K562 (cell line): Measurements from ENCODE around the gene TTC23L. TPM values are rescaled to one million over a fixed set of nuclear protein-coding genes. Genes with fewer than 3 reads are reported as not detected.

Experiments used
- CHD7 ChIP-seq: fragments of 200-600 bp; sonication (generic); IDR thresholded peaks from one replicate; pipeline ENCODE4 v1.6.1; 2012; ENCODE audit warnings: mild to moderate bottlenecking, low read depth, low read length, inconsistent platforms
- EZH2 ChIP-seq: IDR thresholded peaks from 2 replicates; pipeline ENCODE4 v1.6.1; 2012; ENCODE audit warnings: low read depth, mild to moderate bottlenecking, inconsistent platforms, low read length, borderline replicate concordance
- HNRNPLL ChIP-seq: fragments of 200-400 bp; formaldehyde crosslinking; IDR thresholded peaks from 2 replicates; pipeline ENCODE4 v1.6.1; 2017; ENCODE audit warnings: low read length, low read depth, mild to moderate bottlenecking; ENCODE audit not compliant: poor library complexity, severe bottlenecking
- HOXB6 ChIP-seq: fragments of 250-450 bp; sonication (Bioruptor Pico); IDR thresholded peaks from 2 replicates; pipeline ENCODE4 v1.5.1; 2022; ENCODE audit warnings: mild to moderate bottlenecking, borderline replicate concordance
- MEF2D ChIP-seq: conservative IDR thresholded peaks from 2 replicates; pipeline ENCODE4 v1.6.1; 2016; ENCODE audit warnings: low read depth, missing genetic modification characterization, missing compliant biosample characterization
- OTX1 ChIP-seq: fragments of 450-650 bp; formaldehyde crosslinking; IDR thresholded peaks from 2 replicates; pipeline ENCODE4 v1.4.0; 2022; ENCODE audit warnings: mild to moderate bottlenecking
- TAF1 ChIP-seq: IDR thresholded peaks from 2 replicates; pipeline ENCODE4 v1.6.1; 2011; ENCODE audit warnings: mild to moderate bottlenecking, low read length, moderate library complexity; ENCODE audit not compliant: insufficient read depth, control insufficient read depth, severe bottlenecking; ENCODE audit errors: extremely low read depth
- TCF7L2 ChIP-seq: fragments of 150-350 bp; IDR thresholded peaks from 2 replicates; pipeline ENCODE4 v1.6.1; 2016; ENCODE audit warnings: low read depth, mild to moderate bottlenecking, low read length, moderate library complexity
- ZNF24 ChIP-seq: fragments of 450-650 bp; IDR thresholded peaks from 2 replicates; pipeline ENCODE4 v1.6.1; 2016
- ZNF282 ChIP-seq: sonication (generic); formaldehyde crosslinking; IDR thresholded peaks from 2 replicates; pipeline ENCODE4 v1.8.1; 2023; ENCODE audit warnings: missing genetic modification reagents
- ZNF436 ChIP-seq: fragments of 250-450, 450-650 bp; sonication (Bioruptor Pico); formaldehyde crosslinking; IDR thresholded peaks from 2 replicates; pipeline ENCODE4 v1.7.0; 2020; ENCODE audit warnings: mild to moderate bottlenecking
- polyA plus RNA-seq, 8 experiments: library from polyadenylated mRNA; depleted of rRNA in 4 of 8; stranded (reverse) in 5 of 8; unstranded in 3 of 8; fragments of >200 nt; fragmentation: Nextera tagmentation in 2 of 8; fragmentation: Illumina TruSeq in 1 of 8; extraction: Ambion mirVana in 2 of 8; extraction: Trizol in 1 of 8; gene quantifications; 2 replicates each; pipeline versions ENCODE4 v1.2.1 to v1.2.3, GENCODE V29; 2011 to 2014; ENCODE audit warnings: inconsistent platforms in 1 of 8, missing spikeins in 1 of 8
- total RNA-seq, 7 experiments: library from RNA; depleted of rRNA in 6 of 7; stranded (reverse); fragments of >200 nt in 6 of 7; fragmentation: Illumina TruSeq in 2 of 7; extraction: Trizol in 2 of 7; gene quantifications; 2 replicates each; pipeline versions ENCODE4 v1.2.1 to v1.2.3, GENCODE V29; 2011 to 2021; ENCODE audit warnings: low replicate concordance in 1 of 7

TTC23L gene
- total and polyA plus RNA-seq, 9 of the 15 experiments (the other 6 are each of a cell fraction or from before 2014, with no cell fraction given), result 0.03 to 0.32 (median 0.14) TPM; not detected in 2

DNA sequence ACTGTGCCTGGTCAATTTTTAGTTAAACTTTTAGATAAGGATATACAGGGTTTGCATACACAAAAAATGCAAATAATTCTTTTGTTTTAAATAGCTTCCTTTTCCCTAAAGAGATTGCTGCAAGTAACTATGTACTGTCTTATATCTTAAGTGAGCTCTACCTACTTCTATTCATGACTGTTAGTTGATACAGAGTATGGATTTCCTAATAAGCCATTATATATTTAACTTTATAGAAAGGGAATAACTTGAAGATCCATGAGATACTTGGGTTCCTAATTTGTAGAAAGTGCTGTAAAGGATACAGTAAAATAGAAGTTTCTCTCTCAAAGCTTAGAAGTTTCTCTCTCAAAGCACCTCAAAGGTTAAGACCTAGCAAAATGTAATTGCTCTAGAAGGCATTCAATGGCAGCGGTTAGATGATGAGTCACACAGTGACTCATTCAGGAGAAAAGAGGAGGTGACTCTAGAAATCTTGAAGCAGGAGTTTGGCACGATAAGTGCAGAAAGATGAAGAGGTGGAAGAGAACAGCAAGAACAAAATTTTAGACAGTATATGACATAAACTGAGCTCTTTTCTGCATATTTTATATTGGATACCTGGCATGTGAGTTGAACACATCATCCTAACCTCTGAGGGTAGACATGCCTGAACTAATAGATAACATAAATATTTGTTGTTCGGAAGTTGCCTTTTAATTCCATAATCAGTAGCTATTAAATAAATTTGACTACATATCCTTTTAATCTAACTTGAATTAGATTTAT lies 84.9 kb downstream of the TTC23L start (continued):
- TF ChIP-seq CHD7 (no peak), HNRNPLL (no peak), ZNF24 (no peak), EZH2 (no peak), OTX1 (CRISPR knock-in tag) (no peak), TCF7L2 (no peak), HOXB6 (no peak), ZNF282 (CRISPR knock-in tag) (no peak), MEF2D (tag) (no peak), ZNF436 (CRISPR knock-in tag) (no peak), TAF1 (no peak)
